H9 (cell line): Measurements from ENCODE around the gene ABTB1. TPM values are rescaled to one million over a fixed set of nuclear protein-coding genes. Genes with fewer than 3 reads are reported as not detected.

Experiments used
- DNase-seq: peaks from one replicate; pipeline ENCODE4 v3.0.0-alpha.2; 2017
- H2AFZ ChIP-seq: one replicate; pipeline ENCODE4 v1.6.1; 2013; ENCODE audit warnings: mild to moderate bottlenecking, low read length, control low read depth, moderate library complexity
- H2AK5ac ChIP-seq: 2 replicates; pipeline ENCODE4 v1.6.1; 2013; ENCODE audit warnings: low read length, control low read depth, mixed read lengths; ENCODE audit not compliant: insufficient read length
- H2BK120ac ChIP-seq: one replicate; pipeline ENCODE4 v1.6.1; 2013; ENCODE audit warnings: low read depth, mild to moderate bottlenecking, low read length, control low read depth, inconsistent platforms; ENCODE audit not compliant: poor library complexity, severe bottlenecking
- H2BK12ac ChIP-seq: 2 replicates; pipeline ENCODE4 v1.6.1; 2013; ENCODE audit warnings: low read length, control low read depth, mixed read lengths, low read depth; ENCODE audit not compliant: insufficient read length
- H2BK15ac ChIP-seq: 2 replicates; pipeline ENCODE4 v1.6.1; 2013; ENCODE audit warnings: low read depth, low read length, control low read depth
- H2BK20ac ChIP-seq: one replicate; pipeline ENCODE4 v1.6.1; 2013; ENCODE audit warnings: low read depth, mild to moderate bottlenecking, low read length, control low read depth, inconsistent platforms; ENCODE audit not compliant: poor library complexity, severe bottlenecking
- H2BK5ac ChIP-seq: 2 replicates; pipeline ENCODE4 v1.6.1; 2013; ENCODE audit warnings: low read length, control low read depth, mixed read lengths; ENCODE audit not compliant: insufficient read length
- H3K14ac ChIP-seq: 2 replicates; pipeline ENCODE4 v1.6.1; 2013; ENCODE audit warnings: low read length, control low read depth; ENCODE audit not compliant: insufficient read depth
- H3K18ac ChIP-seq: 2 replicates; pipeline ENCODE4 v1.6.1; 2013; ENCODE audit warnings: low read depth, mild to moderate bottlenecking, mixed read lengths, low read length, control low read depth; ENCODE audit not compliant: insufficient read length
- H3K23ac ChIP-seq: 2 replicates; pipeline ENCODE4 v1.6.1; 2013; ENCODE audit warnings: low read length, control low read depth, mixed read lengths, low read depth; ENCODE audit not compliant: insufficient read length
- H3K23me2 ChIP-seq: 2 replicates; pipeline ENCODE4 v1.6.1; 2013; ENCODE audit warnings: low read depth, mild to moderate bottlenecking, mixed read lengths, low read length, control low read depth; ENCODE audit not compliant: insufficient read length, poor library complexity, severe bottlenecking
- H3K27ac ChIP-seq: 2 replicates; pipeline ENCODE4 v1.5.1; 2013; ENCODE audit warnings: low read length, control low read depth, mixed read lengths, low read depth; ENCODE audit not compliant: insufficient read length
- H3K27me3 ChIP-seq: 2 replicates; pipeline ENCODE4 v1.6.1; 2013; ENCODE audit warnings: low read length, control low read depth, inconsistent platforms; ENCODE audit not compliant: insufficient read depth
- H3K4ac ChIP-seq: 2 replicates; pipeline ENCODE4 v1.6.1; 2013; ENCODE audit warnings: low read depth, mild to moderate bottlenecking, control low read depth, inconsistent platforms, low read length, moderate library complexity
- H3K4me1 ChIP-seq: 2 replicates; pipeline ENCODE4 v1.6.1; 2013; ENCODE audit warnings: low read length, control low read depth, inconsistent platforms; ENCODE audit not compliant: insufficient read depth
- H3K4me2 ChIP-seq: 2 replicates; pipeline ENCODE4 v1.6.1; 2013; ENCODE audit warnings: low read length, control low read depth, mixed read lengths; ENCODE audit not compliant: insufficient read length, insufficient read depth
- H3K56ac ChIP-seq: 2 replicates; pipeline ENCODE4 v1.6.1; 2013; ENCODE audit warnings: low read depth, mild to moderate bottlenecking, mixed read lengths, low read length, control low read depth; ENCODE audit not compliant: insufficient read length
- H3K79me1 ChIP-seq: 2 replicates; pipeline ENCODE4 v1.6.1; 2013; ENCODE audit warnings: low read depth, mild to moderate bottlenecking, moderate library complexity, low read length, control low read depth, inconsistent platforms; ENCODE audit not compliant: insufficient read depth, poor library complexity, severe bottlenecking
- H3K79me2 ChIP-seq: 2 replicates; pipeline ENCODE4 v1.6.1; 2013; ENCODE audit warnings: low read length, control low read depth, inconsistent platforms; ENCODE audit not compliant: insufficient read depth
- H3K9ac ChIP-seq: 2 replicates; pipeline ENCODE4 v1.6.1; 2013; ENCODE audit warnings: low read length, control low read depth, mixed read lengths; ENCODE audit not compliant: insufficient read length; ENCODE audit errors: extremely low read depth
- H3K9me3 ChIP-seq: one replicate; pipeline ENCODE4 v1.6.1; 2013; ENCODE audit warnings: low read depth, low read length, inconsistent platforms; ENCODE audit not compliant: control insufficient read depth
- H3T11ph ChIP-seq: one replicate; pipeline ENCODE4 v1.6.1; 2013; ENCODE audit warnings: mild to moderate bottlenecking, low read length, control low read depth, inconsistent platforms
- H4K20me1 ChIP-seq: one replicate; pipeline ENCODE4 v1.6.1; 2013; ENCODE audit not compliant: control insufficient read depth, insufficient read length, insufficient read depth
- H4K5ac ChIP-seq: 2 replicates; pipeline ENCODE4 v1.6.1; 2013; ENCODE audit warnings: low read depth, mild to moderate bottlenecking, mixed read lengths, low read length, control low read depth; ENCODE audit not compliant: insufficient read length
- H4K8ac ChIP-seq: replicated peaks from 2 replicates; pipeline ENCODE4 v1.6.1; 2013; ENCODE audit warnings: low read length, control low read depth, mixed read lengths, low read depth; ENCODE audit not compliant: insufficient read length
- H4K91ac ChIP-seq: 2 replicates; pipeline ENCODE4 v1.6.1; 2013; ENCODE audit warnings: low read depth, mild to moderate bottlenecking, moderate library complexity, mixed read lengths, low read length, control low read depth; ENCODE audit not compliant: insufficient read length
- H3K27ac Mint-ChIP-seq, 3 experiments: 2 replicates in 2 of 3; 3 replicates in 1 of 3; pipeline ENCODE4 v1.8.0; 2020 to 2021; ENCODE audit warnings: mixed read lengths in 3 of 3, mild to moderate bottlenecking in 1 of 3, moderate library complexity in 1 of 3
- H3K27me3 Mint-ChIP-seq: 2 replicates; pipeline ENCODE4 v1.8.0; 2021; ENCODE audit warnings: low read depth, mild to moderate bottlenecking, moderate library complexity, mixed read lengths
- H3K36me3 Mint-ChIP-seq, 3 experiments: 2 replicates in 2 of 3; 3 replicates in 1 of 3; pipeline ENCODE4 v1.8.0; 2020 to 2021; ENCODE audit warnings: low read depth in 3 of 3, mixed read lengths in 3 of 3; ENCODE audit not compliant: insufficient read depth in 1 of 3
- H3K4me1 Mint-ChIP-seq, 2 experiments: 2 replicates each; pipeline ENCODE4 v1.8.0; 2020; ENCODE audit warnings: mixed read lengths in 2 of 2
- H3K4me3 Mint-ChIP-seq, 2 experiments: 2 replicates in 1 of 2; 3 replicates in 1 of 2; pipeline ENCODE4 v1.8.0; 2020 to 2021; ENCODE audit warnings: mild to moderate bottlenecking in 2 of 2, mixed read lengths in 2 of 2, moderate library complexity in 1 of 2
- H3K9me3 Mint-ChIP-seq, 2 experiments: 2 replicates in 1 of 2; 3 replicates in 1 of 2; pipeline ENCODE4 v1.8.0; 2020; ENCODE audit warnings: mild to moderate bottlenecking in 2 of 2, mixed read lengths in 2 of 2, moderate library complexity in 1 of 2
- whole genome bisulfite sequencing: extraction: QIAGEN DNeasy Blood & Tissue Kit; methylation state at CpG from one replicate; pipeline ENCODE4 v1.1.7; 2013; ENCODE audit warnings: missing lambda C conversion rate, low lambda C conversion rate, mixed read lengths; ENCODE audit not compliant: insufficient read length; ENCODE audit errors: extremely low coverage; 5-methylcytosine and 5-hydroxymethylcytosine counted together
- total RNA-seq: library from RNA; stranded (reverse); gene quantifications from 2 replicates; pipeline ENCODE4 v1.2.1, GENCODE V29; 2021
- TF ChIP-seq, protein P1 (sequence below): fragments of 200-600 bp; sonication (generic); conservative IDR thresholded peaks from 3 replicates; pipeline ENCODE4 v1.8.0; 2021; ENCODE audit warnings: antibody characterized with exemption, mild to moderate bottlenecking

The ABTB1 gene
- total RNA-seq, 1 experiment from 2014 or later = 6.2 TPM

DNA sequence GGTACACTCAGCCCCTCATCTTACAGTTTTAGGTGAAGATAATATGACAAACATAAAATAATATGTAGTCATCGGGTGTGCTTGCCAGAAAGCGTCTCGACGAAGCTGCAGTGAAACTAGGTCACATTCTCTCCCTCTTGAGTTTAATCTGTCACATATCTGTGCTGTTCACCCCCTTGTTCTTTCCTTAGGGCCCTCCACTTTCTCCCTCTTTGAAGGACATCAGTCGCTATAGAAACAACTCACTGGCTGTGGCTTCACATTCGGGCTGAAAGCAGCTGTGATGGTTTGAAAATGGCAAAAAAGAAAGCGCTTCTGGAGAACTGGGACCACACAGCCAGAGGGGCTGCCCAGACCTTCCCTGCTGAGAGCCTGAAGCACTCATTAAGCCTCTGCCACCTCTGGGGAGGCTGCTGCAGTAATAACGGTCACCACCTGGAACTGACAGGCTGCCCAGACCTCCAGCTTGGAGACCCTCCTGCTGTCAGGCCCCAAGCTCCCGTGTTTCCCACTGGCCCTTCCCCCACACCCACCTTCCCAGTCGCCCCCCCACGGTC lies 50.3 kb downstream of the ABTB1 start:
- no peak overlapping the region for H2BK15ac ChIP-seq
- no peak overlapping the region for H2BK20ac ChIP-seq
- no peak overlapping the region for H4K91ac ChIP-seq
- H4K8ac ChIP-seq = no peak overlapping the region
- Mint-ChIP-seq H3K4me1 (peaks cover 17 to 20% of the 10 kb centered on the region in 2 experiments), H3K9me3 (peaks cover 13 to 15% of the 10 kb centered on the region in 2 experiments), H3K27ac (no peak overlapping the region), H3K27me3 (peaks cover 17% of the 10 kb centered on the region), H3K4me3 (no peak overlapping the region), H3K36me3 (peaks cover 0 to 7% (median 0%) of the 10 kb centered on the region in 3 experiments; a peak in 3 of 7 replicates)
- H3K9ac ChIP-seq = no peak overlapping the region
- TF ChIP-seq, protein P1, sequence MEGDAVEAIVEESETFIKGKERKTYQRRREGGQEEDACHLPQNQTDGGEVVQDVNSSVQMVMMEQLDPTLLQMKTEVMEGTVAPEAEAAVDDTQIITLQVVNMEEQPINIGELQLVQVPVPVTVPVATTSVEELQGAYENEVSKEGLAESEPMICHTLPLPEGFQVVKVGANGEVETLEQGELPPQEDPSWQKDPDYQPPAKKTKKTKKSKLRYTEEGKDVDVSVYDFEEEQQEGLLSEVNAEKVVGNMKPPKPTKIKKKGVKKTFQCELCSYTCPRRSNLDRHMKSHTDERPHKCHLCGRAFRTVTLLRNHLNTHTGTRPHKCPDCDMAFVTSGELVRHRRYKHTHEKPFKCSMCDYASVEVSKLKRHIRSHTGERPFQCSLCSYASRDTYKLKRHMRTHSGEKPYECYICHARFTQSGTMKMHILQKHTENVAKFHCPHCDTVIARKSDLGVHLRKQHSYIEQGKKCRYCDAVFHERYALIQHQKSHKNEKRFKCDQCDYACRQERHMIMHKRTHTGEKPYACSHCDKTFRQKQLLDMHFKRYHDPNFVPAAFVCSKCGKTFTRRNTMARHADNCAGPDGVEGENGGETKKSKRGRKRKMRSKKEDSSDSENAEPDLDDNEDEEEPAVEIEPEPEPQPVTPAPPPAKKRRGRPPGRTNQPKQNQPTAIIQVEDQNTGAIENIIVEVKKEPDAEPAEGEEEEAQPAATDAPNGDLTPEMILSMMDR = no peak
- H3K14ac ChIP-seq = no peak overlapping the region; the same call in 1 of the 2 replicates
- H3K27ac ChIP-seq = no peak overlapping the region
- H3K79me2 ChIP-seq = no peaks in the 10 kb centered on the region
- H3K27me3 ChIP-seq = no peaks in the 10 kb centered on the region; the same call in 1 of the 2 replicates
- H3K79me1 ChIP-seq = no peaks in the 10 kb centered on the region
- no peak for DNase-seq
- H4K20me1 ChIP-seq = no peaks in the 10 kb centered on the region
- no peak overlapping the region for H3K56ac ChIP-seq
- no peak overlapping the region for H3T11ph ChIP-seq
- H3K4me2 ChIP-seq = no peak overlapping the region
- H3K23me2 ChIP-seq = no peaks in the 10 kb centered on the region
- H2AK5ac ChIP-seq = no peak overlapping the region
- WGBS = no CpG with 5 or more reads among the region's 11 CpGs
- H2AFZ ChIP-seq = no peak overlapping the region
- no peak overlapping the region for H3K23ac ChIP-seq
- no peak overlapping the region for H3K18ac ChIP-seq
- no peaks in the 10 kb centered on the region for H3K9me3 ChIP-seq
- no peak overlapping the region for H2BK120ac ChIP-seq
- no peak overlapping the region for H3K4ac ChIP-seq
- H2BK12ac ChIP-seq = no peak overlapping the region
- H4K5ac ChIP-seq = no peak overlapping the region
- 0 out of 2 replicates have a peak, but pooled peaks cover 3% of the 10 kb centered on the region for H3K4me1 ChIP-seq
- no peak overlapping the region for H2BK5ac ChIP-seq
